Cardiac muscle cell (in vitro differentiated cells and primary cell): ENCODE data around the gene GOLGA1. TPM values are rescaled to one million over a fixed set of nuclear protein-coding genes. Genes with fewer than 3 reads are reported as not detected.

ENCODE experiments used
- DNase-seq, 2 donors: peaks; one replicate each; pipeline versions ENCODE4 v3.0.0 to v3.0.0-alpha.2; 2010 to 2017; ENCODE audit warnings: low read depth in 1 of 2, low spot score in 1 of 2
- H3K27ac ChIP-seq: fragments of 200-600 bp; sonication (generic); 2 replicates; pipeline ENCODE4 v1.5.1; 2016
- H3K27me3 ChIP-seq: fragments of 200-600 bp; sonication (generic); 2 replicates; pipeline ENCODE4 v1.6.0; 2016; ENCODE audit warnings: control low read depth
- H3K36me3 ChIP-seq: fragments of 200-600 bp; sonication (generic); 2 replicates; pipeline ENCODE4 v1.5.1; 2016; ENCODE audit warnings: control low read depth
- H3K4me1 ChIP-seq: fragments of 200-600 bp; sonication (generic); 2 replicates; pipeline ENCODE4 v1.8.1; 2017; ENCODE audit warnings: low read depth, mild to moderate bottlenecking, mixed run types
- H3K4me3 ChIP-seq: fragments of 200-600 bp; sonication (generic); 2 replicates; pipeline ENCODE4 v1.5.1; 2016; ENCODE audit warnings: mild to moderate bottlenecking
- H3K9me3 ChIP-seq: fragments of 200-600 bp; sonication (generic); 2 replicates; pipeline ENCODE4 v1.5.1; 2017; ENCODE audit warnings: low read depth, mild to moderate bottlenecking, control low read depth
- polyA plus RNA-seq: library from polyadenylated mRNA; unstranded; fragments of >200 nt; fragmentation: Nextera tagmentation; extraction: Ambion mirVana; gene quantifications from 2 replicates; pipeline ENCODE4 v1.2.1, GENCODE V29; 2016
- total RNA-seq: library from RNA; depleted of rRNA; stranded (reverse); fragments of >200 nt; gene quantifications from 2 replicates; pipeline ENCODE4 v1.2.3, GENCODE V29; 2016
- TF ChIP-seq, protein P1 (sequence below): IDR thresholded peaks from 2 replicates; pipeline ENCODE4 v1.5.1; 2012; ENCODE audit warnings: low read depth, mild to moderate bottlenecking, low read length

Gene GOLGA1
- total and polyA plus RNA-seq, 2 experiments from 2014 or later: 15.0 to 21.1 TPM

DNA sequence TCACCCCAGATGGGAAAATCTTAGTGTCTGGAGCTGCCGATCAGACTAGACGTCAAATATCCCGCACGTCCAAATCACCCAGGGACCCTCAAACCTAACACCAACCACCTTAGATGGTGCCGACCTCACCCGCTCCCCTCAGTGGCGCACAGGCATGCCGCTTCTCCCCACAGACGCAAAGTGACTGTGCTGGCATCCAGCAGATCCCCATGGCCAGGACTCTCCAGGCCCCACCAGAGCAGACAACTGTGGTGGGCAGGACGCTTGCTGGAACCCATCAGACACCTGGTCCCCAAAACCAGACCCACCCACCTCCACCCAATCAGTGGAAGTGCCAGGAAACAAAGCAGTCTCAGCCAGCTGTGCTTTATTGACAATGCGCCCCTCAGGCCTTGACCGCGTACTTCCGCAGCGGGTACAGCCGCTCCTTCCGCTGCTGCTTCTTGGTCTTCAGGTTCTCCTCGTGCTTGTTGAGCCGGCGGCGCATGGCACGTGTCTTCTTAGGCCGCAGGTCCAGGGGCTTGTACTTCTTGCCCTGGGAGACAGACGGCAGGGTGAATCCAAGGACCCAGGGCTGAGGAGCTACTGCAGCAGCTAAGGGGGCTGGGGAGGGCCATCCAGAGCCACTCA lies 83.2 kb downstream of the GOLGA1 start:
- H3K27me3 ChIP-seq: no peaks in the 10 kb centered on the region
- DNase-seq: no peak
- TF ChIP-seq, protein P1, sequence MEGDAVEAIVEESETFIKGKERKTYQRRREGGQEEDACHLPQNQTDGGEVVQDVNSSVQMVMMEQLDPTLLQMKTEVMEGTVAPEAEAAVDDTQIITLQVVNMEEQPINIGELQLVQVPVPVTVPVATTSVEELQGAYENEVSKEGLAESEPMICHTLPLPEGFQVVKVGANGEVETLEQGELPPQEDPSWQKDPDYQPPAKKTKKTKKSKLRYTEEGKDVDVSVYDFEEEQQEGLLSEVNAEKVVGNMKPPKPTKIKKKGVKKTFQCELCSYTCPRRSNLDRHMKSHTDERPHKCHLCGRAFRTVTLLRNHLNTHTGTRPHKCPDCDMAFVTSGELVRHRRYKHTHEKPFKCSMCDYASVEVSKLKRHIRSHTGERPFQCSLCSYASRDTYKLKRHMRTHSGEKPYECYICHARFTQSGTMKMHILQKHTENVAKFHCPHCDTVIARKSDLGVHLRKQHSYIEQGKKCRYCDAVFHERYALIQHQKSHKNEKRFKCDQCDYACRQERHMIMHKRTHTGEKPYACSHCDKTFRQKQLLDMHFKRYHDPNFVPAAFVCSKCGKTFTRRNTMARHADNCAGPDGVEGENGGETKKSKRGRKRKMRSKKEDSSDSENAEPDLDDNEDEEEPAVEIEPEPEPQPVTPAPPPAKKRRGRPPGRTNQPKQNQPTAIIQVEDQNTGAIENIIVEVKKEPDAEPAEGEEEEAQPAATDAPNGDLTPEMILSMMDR: no peak
- peaks cover 6% of the 10 kb centered on the region for H3K4me1 ChIP-seq
- no peak overlapping the region for H3K4me3 ChIP-seq
- H3K36me3 ChIP-seq: peaks cover 27% of the 10 kb centered on the region
- H3K27ac ChIP-seq: no peak overlapping the region
- H3K9me3 ChIP-seq: no peaks in the 10 kb centered on the region

DNA sequence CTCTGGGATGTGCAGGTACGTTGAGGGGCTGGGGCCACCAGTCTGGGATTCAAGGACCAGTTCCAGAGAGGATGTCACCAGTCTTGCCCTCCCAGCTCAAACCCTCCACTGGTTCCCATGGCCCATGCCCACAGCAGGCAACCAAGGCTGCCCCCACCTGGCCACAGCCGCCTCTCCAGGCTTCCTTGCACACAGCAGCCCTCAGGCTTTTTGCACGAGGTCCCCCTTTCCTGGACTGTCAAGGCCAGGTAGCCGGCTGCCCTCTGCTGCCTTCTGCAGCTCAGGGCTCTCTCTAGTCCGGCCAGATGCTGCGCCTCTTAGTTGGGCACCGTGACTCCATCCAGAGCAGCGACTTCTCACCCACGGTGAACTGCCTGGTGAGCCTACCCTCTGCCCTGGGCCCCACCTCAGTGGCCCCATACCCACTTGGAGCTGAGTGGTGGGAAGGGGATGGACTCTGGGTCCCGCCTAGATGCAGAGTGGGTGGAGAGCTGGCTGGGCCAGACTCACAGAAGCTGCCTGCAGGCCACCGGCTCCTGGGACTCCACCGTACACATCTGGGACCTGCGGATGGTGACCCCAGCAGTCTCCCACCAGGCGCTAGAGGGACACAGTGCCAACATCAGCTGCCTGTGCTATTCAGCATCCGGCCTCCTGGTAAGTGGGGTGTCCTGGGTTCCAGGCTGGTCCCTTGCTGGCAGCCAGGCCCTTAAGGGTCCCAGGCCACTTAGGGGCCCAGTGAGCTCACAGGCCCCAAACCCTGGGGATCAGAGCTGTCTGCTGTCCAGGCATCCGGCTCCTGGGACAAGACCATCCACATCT lies 84.7 kb downstream of the GOLGA1 start:
- peaks cover 27% of the 10 kb centered on the region for H3K36me3 ChIP-seq
- H3K27me3 ChIP-seq: no peaks in the 10 kb centered on the region
- no peak overlapping the region for H3K4me3 ChIP-seq
- peak; percentile 36 to 37 for DNase-seq
- no peaks in the 10 kb centered on the region for H3K9me3 ChIP-seq
- H3K4me1 ChIP-seq: peaks cover 12% of the 10 kb centered on the region
- TF ChIP-seq, protein P1: peak; percentile 33
- peak overlapping the region; percentile 43 for H3K27ac ChIP-seq

DNA sequence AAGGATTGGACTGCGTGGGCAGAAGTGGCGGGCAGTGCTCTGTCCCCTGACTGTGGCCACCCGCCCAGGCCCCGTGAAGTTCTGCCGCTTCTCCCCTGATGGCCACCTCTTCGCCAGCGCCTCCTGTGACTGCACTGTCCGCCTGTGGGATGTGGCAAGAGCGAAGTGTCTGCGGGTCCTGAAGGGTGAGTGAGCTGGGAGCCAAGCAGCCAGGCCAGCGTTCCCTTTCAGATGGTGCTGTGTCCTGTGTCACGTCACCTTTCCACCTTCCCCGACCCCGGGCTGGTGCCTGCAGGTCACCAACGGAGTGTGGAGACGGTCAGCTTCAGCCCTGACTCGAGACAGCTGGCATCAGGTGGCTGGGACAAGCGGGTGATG lies 85.3 kb downstream of the GOLGA1 start:
- peaks cover 8% of the 10 kb centered on the region for H3K4me1 ChIP-seq
- DNase-seq: no peak
- peaks cover 27% of the 10 kb centered on the region for H3K36me3 ChIP-seq
- H3K9me3 ChIP-seq: no peaks in the 10 kb centered on the region
- TF ChIP-seq, protein P1: no peak
- peak overlapping the region; percentile 43 for H3K27ac ChIP-seq
- H3K4me3 ChIP-seq: no peak overlapping the region
- H3K27me3 ChIP-seq: no peaks in the 10 kb centered on the region

DNA sequence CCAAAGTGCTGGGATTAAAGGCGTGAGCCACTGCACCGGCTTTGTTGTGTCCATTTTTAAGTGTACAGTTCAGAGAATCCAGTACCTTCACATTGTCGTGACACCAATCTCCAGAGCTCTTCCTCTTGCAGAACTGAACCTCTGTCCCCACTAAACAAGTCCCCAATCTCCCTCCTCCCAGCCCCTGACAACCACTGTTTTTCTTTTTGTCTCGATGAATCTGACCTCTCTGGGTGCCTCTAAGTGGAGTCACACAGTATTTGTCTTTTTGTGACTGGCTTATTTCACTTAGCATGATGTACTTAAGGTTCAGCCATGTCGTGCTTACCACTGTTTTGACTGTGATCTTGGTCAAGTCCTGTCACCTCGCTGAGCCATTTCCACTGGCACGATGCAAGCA lies 86.1 kb downstream of the GOLGA1 start:
- TF ChIP-seq, protein P1: no peak
- no peak for DNase-seq
- no peaks in the 10 kb centered on the region for H3K27me3 ChIP-seq
- no peak overlapping the region for H3K4me3 ChIP-seq
- peaks cover 21% of the 10 kb centered on the region for H3K36me3 ChIP-seq
- peaks cover 5% of the 10 kb centered on the region for H3K4me1 ChIP-seq
- H3K27ac ChIP-seq: no peak overlapping the region
- no peaks in the 10 kb centered on the region for H3K9me3 ChIP-seq

GRCh38 chr9:124854161-124854560 lies 86.7 kb downstream of the GOLGA1 start:
- H3K27me3 ChIP-seq: no peaks in the 10 kb centered on the region
- H3K4me1 ChIP-seq: peaks cover 5% of the 10 kb centered on the region
- no peak for DNase-seq
- TF ChIP-seq, protein P1: no peak
- peaks cover 15% of the 10 kb centered on the region for H3K36me3 ChIP-seq
- no peaks in the 10 kb centered on the region for H3K9me3 ChIP-seq
- H3K4me3 ChIP-seq: no peak overlapping the region
- no peak overlapping the region for H3K27ac ChIP-seq
